Upper lobe of left lung (tissue), 4 donors: ENCODE measurements around the gene APOB.

Experiments
- CTCF ChIP-seq, 6 experiments: fragments of 450-650 bp in 4 of 6; fragments of 200-600 bp in 2 of 6; sonication (generic) in 2 of 6; IDR thresholded peaks; one replicate each; pipeline ENCODE4 v1.5.1; 2016 to 2019; ENCODE audit warnings: antibody characterized with exemption in 6 of 6
- POLR2AphosphoS5 ChIP-seq, 2 donors: sonication (generic); formaldehyde crosslinking; IDR thresholded peaks; one replicate each; pipeline ENCODE4 v1.5.1; 2017; ENCODE audit warnings: antibody characterized with exemption in 2 of 2

GRCh38 chr2:21026479-21027282 is 17.2 kb downstream of the APOB start:
- TF ChIP-seq POLR2AphosphoS5 (IDR thresholded peaks at IDR 0.05), result no peak
- TF ChIP-seq CTCF (IDR thresholded peaks at IDR 0.05), result no peak
